B cell (primary cell): ENCODE results near the gene THRA.

ENCODE experiments used
- CTCF ChIP-seq: fragments of 200-600 bp; IDR thresholded peaks from one replicate; pipeline ENCODE4 v1.8.0; 2022; ENCODE audit warnings: antibody characterized with exemption, mild to moderate bottlenecking
- EZH2 ChIP-seq: IDR thresholded peaks from 2 replicates; pipeline ENCODE4 v1.6.1; 2012; ENCODE audit warnings: borderline replicate concordance, low read depth, mild to moderate bottlenecking, moderate library complexity, low read length; ENCODE audit not compliant: insufficient read depth, poor library complexity, severe bottlenecking

- TF ChIP-seq CTCF (no peak), EZH2 (no peak)
Measured at GRCh38 chr17:40063901-40064531, 1.3 kb downstream of the THRA start.
